ENCODE measurements around the gene RNF145.

GRCh38 chr5:159252195-159252594 is 42.8 kb upstream of the RNF145 start:
- no peak for TF ChIP-seq CTCF (IDR thresholded peaks at IDR 0.05)
- no peak for TF ChIP-seq EZH2 (IDR thresholded peaks at IDR 0.05; ENCODE audit: borderline replicate concordance, insufficient read depth, low read depth, low read length, poor library complexity, severe bottlenecking)
